ENCODE results near the gene L3MBTL4. TPM values are rescaled to one million over a fixed set of nuclear protein-coding genes. Genes with fewer than 3 reads are reported as not detected.

Gene L3MBTL4
- total RNA-seq, 1 donor from 2014 or later = 16.2 TPM

DNA sequence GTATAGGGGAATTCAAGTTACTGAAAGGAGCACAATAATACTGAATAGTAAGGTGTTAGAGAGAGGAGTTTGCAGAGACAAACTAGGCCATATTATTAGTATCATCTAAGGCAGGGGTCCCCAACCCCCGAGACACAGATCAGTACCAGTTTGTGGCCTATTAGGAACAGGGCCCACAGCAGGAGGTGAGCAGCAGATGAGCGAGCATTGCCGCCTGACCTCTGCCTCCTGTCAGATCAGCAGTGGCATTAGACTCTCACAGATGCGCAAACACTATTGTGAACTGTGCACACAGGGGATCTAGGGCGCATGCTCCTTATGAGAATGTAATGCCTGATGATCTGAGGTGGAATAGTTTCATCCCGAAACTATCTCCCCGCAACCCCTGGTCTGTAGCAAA is 477.6 kb downstream of the L3MBTL4 start:
- H3K27ac ChIP-seq = no peak overlapping the region
- H3K36me3 ChIP-seq = no peaks in the 10 kb centered on the region
- TF ChIP-seq, protein P1, sequence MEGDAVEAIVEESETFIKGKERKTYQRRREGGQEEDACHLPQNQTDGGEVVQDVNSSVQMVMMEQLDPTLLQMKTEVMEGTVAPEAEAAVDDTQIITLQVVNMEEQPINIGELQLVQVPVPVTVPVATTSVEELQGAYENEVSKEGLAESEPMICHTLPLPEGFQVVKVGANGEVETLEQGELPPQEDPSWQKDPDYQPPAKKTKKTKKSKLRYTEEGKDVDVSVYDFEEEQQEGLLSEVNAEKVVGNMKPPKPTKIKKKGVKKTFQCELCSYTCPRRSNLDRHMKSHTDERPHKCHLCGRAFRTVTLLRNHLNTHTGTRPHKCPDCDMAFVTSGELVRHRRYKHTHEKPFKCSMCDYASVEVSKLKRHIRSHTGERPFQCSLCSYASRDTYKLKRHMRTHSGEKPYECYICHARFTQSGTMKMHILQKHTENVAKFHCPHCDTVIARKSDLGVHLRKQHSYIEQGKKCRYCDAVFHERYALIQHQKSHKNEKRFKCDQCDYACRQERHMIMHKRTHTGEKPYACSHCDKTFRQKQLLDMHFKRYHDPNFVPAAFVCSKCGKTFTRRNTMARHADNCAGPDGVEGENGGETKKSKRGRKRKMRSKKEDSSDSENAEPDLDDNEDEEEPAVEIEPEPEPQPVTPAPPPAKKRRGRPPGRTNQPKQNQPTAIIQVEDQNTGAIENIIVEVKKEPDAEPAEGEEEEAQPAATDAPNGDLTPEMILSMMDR (IDR thresholded peaks at IDR 0.05) = no peak
- no peaks in the 10 kb centered on the region for H3K4me1 ChIP-seq
- intact Hi-C loops (cut with DNase I) = no loop called here
- ATAC-seq = no peak
- no peak for DNase-seq
- no peaks in the 10 kb centered on the region for H3K27me3 ChIP-seq
- no peaks in the 10 kb centered on the region for H3K9me3 ChIP-seq
- H3K4me3 ChIP-seq = no peak overlapping the region

DNA sequence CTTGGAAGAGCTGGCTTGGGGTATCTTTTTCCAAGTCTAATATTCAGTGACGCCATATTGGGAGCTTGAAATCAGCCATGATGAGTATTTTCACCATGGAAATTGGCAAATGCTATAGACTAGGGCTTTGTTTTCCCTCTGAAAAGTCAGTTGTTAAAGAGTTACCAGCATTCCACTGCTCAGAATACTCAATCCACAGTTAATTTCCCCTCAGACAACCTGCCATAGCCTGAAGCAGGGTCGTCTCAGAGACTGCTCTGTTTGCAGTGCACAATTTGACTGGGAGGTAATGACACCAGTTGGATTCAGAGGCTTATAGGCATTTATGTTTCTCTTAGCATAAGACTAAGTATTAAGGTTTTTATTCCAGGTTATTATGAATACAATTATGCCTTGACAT is 483.9 kb downstream of the L3MBTL4 start:
- no peaks in the 10 kb centered on the region for H3K27me3 ChIP-seq
- no peak for DNase-seq
- no peaks in the 10 kb centered on the region for H3K9me3 ChIP-seq
- ATAC-seq = no peak
- TF ChIP-seq, protein P1 (IDR thresholded peaks at IDR 0.05) = no peak
- no peak overlapping the region for H3K4me3 ChIP-seq
- intact Hi-C loops (cut with DNase I) = no loop called here
- H3K36me3 ChIP-seq = no peaks in the 10 kb centered on the region
- no peaks in the 10 kb centered on the region for H3K4me1 ChIP-seq
- no peak overlapping the region for H3K27ac ChIP-seq

DNA sequence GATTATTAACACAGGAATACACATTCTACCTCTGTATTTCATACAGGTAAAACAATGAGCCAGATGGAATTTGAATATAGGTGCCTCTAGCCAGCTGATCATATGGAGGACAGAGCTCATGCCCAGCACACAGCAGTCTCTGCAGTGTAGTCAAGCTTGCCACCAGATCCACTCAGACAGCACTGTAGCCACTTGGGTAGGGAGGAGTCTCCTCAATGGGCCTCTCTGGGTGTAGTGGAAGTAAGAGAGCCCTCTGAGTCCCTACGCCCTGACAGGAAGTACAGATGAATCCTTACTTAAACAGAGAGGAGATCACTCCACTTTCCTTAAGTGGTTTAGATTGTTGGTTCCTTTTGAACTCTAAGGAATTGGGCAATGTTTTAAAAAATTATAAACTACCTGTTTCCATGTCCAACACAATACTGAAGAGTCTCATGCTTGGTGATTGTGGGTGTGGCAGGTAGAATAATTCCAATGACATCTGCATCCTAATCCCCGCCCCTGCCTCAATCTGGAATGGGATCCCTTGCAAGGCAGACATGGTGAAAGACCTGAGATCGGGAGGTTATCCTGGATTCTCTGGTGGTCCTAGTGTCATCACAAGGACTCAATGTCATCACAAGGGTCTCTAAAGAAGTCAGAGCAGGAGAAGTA is 496.4 kb downstream of the L3MBTL4 start:
- H3K4me1 ChIP-seq = no peaks in the 10 kb centered on the region
- H3K27ac ChIP-seq = no peak overlapping the region
- DNase-seq = no peak
- intact Hi-C loops (cut with DNase I) = no loop called here
- no peaks in the 10 kb centered on the region for H3K36me3 ChIP-seq
- H3K4me3 ChIP-seq = no peak overlapping the region
- no peaks in the 10 kb centered on the region for H3K9me3 ChIP-seq
- ATAC-seq = peak; percentile 62
- H3K27me3 ChIP-seq = no peaks in the 10 kb centered on the region
- TF ChIP-seq, protein P1 (IDR thresholded peaks at IDR 0.05) = no peak

DNA sequence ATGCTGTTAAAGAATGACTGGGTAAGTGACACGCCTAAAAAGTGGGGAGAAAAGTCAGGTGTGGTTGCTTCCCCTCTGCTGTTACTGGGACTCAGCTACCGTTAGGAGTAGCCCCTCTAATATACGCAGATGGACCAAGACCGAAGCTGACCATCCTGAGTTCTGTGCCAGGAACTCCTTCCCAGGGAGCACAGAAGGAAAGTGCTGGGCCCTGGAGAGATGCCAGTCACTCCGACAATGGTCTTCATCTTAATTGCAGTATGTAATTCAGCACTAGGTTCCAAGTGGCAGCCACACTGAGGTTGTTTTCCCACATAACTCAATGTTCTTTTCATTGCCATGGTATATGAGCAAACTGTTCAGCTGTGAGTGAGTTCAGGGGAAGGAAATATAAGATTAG is 499.8 kb downstream of the L3MBTL4 start:
- no peaks in the 10 kb centered on the region for H3K4me1 ChIP-seq
- no peaks in the 10 kb centered on the region for H3K36me3 ChIP-seq
- intact Hi-C loops (cut with DNase I) = no loop called here
- ATAC-seq = no peak
- no peak overlapping the region for H3K27ac ChIP-seq
- DNase-seq = no peak
- H3K4me3 ChIP-seq = no peak overlapping the region
- TF ChIP-seq, protein P1 (IDR thresholded peaks at IDR 0.05) = no peak
- H3K27me3 ChIP-seq = no peaks in the 10 kb centered on the region
- no peaks in the 10 kb centered on the region for H3K9me3 ChIP-seq

DNA sequence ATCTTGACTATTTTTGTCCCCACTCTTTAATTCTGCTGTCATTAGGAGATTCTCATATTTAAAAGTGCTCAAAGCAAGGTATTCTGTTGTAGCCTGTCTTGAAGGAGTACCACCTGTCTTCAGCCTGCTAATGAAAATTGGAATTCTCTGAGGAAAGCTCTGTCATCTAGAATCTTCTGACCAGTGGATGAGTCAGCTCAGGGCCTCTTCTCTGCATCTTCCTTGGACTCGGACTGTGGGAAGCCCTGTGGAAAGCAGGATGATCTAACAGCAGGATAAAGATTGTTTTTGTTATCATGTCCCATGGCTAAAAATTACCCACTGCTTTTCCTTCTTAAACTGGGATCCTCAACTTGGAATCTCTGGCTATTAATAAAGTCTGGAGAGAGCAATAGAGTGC is 500.7 kb downstream of the L3MBTL4 start:
- TF ChIP-seq, protein P1 (IDR thresholded peaks at IDR 0.05) = no peak
- no peaks in the 10 kb centered on the region for H3K9me3 ChIP-seq
- H3K27ac ChIP-seq = no peak overlapping the region
- no peak for DNase-seq
- ATAC-seq = no peak
- intact Hi-C loops (cut with DNase I) = no loop called here
- H3K4me1 ChIP-seq = no peaks in the 10 kb centered on the region
- no peak overlapping the region for H3K4me3 ChIP-seq
- H3K36me3 ChIP-seq = no peaks in the 10 kb centered on the region
- H3K27me3 ChIP-seq = no peaks in the 10 kb centered on the region

DNA sequence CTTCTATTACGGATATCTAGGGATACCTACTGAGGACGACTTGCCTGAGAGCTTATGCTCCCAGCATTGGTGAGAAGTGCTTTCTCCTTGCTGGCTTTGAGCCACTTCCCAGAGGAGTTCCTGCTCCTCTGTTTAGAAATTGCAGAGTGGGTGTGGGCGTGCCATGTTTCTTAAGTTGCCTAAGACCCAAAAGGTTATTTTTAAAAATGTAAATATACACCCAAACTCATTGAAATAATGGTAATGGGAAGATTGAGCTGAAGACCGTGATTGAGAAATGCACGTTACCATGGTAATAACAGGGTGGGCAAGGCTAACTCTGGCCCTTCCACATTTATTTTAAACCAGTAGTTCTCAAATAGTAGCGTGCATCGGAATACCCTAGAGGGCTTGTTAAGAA is 502.1 kb downstream of the L3MBTL4 start:
- Histone ChIP-seq H3K36me3 (no peaks in the 10 kb centered on the region), H3K4me3 (no peak overlapping the region), H3K4me1 (no peaks in the 10 kb centered on the region), H3K27me3 (no peaks in the 10 kb centered on the region), H3K27ac (no peak overlapping the region), H3K9me3 (no peaks in the 10 kb centered on the region)
- ATAC-seq (peak; percentile 65), DNase-seq (no peak)
- intact Hi-C loops (cut with DNase I) = no loop called here
- TF ChIP-seq, protein P1 (IDR thresholded peaks at IDR 0.05) = no peak
